Raji (cell line): Measurements from ENCODE around the gene ASB10.

ENCODE experiments used
- POLR2A ChIP-seq: IDR thresholded peaks from 2 replicates; pipeline ENCODE4 v1.6.1; 2011; ENCODE audit warnings: low read depth, low read length, control low read depth; ENCODE audit not compliant: insufficient read depth

ASB10 gene

GRCh38 chr7:151179946-151180345 is 7.1 kb downstream of the ASB10 start:
- TF ChIP-seq POLR2A, result no peak

DNA sequence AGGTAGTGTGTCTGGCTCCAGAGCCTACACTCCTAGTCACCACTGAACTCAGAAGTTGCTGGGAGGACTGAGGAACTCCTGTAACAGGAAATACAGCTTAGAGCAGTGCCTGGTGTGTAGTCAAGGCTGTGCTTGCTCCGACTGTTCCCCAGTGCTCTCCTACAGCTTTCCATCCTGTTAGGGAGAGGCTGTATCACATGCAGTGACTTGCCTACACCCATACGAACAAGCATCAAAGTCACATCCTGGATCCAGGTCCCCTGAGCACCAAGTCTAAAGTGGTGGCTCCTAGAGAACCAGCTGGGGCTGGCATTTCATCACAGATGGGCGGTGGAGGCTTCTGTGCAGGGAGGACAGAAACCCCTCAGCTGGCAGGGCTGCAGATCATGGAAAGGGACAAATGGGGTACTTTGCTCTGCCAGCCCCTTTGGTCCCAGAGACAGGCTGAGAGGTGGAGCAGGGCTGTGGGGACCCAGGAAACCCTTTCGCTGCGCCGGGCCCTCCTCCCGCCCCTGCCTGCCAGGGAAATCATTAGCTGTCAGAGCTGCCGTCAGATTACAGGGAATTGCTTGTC is 7.7 kb downstream of the ASB10 start:
- TF ChIP-seq POLR2A, result no peak

DNA sequence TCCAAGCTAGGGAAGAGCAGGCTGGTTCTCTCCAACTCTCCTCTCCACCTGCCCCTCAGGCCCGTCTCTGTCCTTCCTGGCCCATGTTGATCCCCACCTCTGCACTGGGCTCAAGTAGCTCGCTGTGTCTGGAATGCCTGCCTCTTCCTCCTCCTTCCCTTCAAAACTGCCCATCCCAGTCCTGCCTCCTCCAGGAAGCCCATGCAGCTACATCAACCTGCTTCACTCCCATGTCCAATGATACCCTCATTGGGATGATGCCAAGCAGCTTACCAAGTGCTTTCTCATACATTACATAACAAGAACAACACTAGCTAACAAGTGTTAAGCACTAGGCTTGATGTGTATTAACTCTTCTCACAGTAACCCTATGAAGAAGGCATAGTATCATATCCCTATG is 8.2 kb downstream of the ASB10 start:
- no peak for TF ChIP-seq POLR2A

DNA sequence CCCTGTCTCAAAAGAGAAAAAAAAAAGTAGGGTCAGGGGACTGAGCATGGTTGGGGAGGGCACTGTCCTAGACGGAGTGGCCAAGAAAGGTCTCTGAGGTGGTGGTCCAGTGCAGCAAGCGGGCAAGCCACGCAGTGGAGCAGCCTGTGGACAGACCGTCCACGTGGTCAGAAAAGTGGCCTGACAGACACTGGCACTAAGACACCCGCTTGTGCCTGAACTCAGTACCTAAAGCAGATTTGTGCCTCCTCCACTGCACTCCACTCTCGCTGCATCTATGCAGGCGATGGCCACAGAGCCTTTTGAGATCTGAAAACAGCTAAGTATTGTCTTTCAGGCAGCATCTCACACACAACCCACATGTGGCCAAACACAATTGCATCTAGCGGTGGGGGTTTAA is 8.8 kb downstream of the ASB10 start:
- TF ChIP-seq POLR2A, result no peak

DNA sequence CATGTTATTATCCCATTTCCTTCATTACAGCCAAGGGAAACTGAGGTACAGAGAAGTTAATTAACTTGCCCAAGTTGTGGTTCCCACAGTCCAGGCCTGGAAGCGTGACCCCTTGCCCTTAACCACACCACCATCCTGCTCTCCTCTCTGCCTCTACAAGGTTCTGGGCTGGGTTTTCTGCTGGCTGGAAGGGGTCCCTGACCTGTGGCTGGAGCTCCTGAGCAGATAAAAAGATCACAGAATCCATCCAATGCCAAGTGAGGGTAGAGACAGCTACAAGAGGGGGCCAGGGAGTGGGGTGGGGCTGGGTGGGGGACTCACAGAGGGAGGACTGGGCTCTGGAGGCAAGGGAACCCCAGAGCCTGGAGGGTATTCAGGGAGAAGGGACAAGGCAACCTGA is 9.7 kb downstream of the ASB10 start:
- no peak for TF ChIP-seq POLR2A

DNA sequence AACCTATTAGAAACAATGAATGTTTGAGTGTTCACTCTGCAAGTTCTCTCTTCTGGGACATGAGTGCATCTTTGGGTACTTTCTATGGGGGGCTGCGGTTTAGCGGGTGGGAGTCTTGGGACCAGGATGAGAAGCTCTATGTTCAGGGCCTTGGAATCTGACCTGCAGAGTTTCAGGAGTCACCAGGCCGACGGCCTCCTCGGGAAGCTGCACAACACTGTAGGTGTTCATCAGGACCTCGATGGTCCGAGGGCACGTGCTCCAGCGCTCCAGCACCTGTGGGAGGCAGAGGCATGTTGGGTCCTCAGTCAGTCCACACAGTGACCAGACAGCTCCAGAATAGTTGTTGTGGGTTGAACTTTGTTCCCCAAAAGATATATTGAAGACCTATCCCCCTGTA is 10.6 kb downstream of the ASB10 start:
- no peak for TF ChIP-seq POLR2A

DNA sequence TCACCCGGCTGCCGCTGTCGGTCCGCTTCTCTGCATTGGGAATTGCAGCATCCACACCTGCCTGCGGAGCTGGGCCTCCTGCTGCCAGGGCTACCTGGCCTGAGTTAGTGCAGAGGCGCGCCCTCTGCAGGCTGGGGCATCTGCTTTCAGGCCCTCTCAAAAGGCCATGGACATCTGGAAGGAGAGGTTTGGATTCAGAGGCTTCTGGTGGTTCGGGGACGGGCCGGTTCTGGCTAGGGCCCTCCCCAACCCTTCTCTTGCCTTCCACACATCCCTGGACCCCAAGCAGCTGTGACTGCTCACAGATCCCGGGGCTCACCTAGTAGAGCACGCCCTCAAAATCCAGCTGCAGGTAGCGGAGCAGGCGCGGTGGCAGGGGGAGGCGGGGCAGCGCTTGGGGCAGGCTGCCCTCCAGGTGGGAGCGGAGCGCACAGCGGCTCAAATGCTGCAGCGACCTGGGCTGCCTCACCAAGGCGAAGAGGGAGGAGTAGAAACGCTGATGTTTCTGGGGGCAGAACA is 11.2 kb downstream of the ASB10 start:
- no peak for TF ChIP-seq POLR2A

DNA sequence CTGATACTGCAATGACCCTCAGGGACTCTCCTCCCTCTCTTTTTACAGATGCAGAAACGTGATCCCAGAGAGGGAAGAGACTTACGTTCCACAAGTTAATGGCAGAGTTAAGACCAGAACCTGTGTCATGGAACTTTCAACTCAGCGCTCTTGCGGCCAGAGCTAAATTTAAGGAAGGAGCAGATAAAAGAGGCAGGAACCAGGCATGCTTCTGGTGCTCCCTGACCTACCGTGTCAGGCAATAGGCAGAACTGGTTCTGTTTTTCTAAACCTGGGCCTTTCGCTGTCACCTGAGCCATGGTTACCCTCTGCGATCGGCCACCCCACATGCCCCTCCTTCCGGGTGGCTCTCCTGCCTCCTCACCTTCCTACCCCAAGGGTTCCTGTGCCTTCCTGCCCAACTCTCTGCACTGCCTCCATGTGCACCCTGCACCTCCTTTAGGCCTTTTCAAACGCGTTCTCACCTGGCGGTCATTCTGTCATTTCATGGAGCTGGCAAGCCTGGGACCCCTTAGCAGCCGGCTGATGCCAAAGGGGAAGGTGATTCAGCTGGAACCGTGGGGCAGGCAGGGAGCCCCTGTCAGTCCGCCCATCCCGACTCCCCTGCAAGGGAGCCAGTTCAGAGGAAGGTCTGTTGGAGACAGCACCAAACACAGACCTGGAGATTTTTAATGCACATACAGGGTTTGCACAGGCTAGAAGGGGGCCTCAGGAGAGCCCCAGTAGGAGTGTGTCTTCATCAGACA is 11.8 kb downstream of the ASB10 start:
- TF ChIP-seq POLR2A, result no peak

DNA sequence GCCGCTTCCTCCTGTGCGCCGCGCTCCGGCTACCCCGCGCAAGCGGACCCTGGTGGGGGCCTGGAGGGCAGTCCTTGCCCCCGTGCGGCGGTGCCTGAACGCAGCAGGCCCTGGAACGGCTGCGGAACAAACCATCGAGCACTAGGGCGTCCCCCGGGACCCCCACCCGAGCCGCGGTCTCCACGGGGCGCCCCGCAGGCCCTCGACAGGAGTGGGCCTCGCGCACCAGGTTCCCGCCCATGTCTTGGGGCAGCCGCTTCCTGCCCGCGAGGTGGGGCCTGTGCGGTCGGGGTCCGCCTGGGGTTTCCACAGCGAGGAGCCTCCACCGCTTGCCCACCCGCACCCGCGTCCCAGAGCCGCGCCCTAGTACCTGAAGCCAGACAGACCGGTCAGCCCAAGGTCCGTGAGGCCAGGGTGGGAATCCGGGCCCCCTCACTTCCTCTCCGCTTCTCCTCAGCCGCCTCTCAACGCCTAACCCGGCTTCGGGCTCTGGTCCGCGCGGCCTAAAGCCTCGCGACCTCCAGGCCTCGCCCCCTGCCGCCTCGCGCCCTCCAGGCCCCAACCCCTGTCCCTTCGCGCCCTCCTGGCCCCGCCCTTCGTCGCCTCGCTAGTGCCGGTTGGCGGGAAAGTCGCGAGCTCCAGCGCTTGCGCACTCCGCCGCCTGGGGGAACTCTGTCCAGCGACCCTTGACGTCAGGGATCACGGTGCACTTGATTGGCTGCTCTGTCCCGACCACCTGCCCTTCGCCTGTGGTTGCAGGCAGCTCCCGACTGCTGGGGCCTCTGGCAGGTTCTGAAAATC is 12.6 kb downstream of the ASB10 start:
- TF ChIP-seq POLR2A, result no peak

DNA sequence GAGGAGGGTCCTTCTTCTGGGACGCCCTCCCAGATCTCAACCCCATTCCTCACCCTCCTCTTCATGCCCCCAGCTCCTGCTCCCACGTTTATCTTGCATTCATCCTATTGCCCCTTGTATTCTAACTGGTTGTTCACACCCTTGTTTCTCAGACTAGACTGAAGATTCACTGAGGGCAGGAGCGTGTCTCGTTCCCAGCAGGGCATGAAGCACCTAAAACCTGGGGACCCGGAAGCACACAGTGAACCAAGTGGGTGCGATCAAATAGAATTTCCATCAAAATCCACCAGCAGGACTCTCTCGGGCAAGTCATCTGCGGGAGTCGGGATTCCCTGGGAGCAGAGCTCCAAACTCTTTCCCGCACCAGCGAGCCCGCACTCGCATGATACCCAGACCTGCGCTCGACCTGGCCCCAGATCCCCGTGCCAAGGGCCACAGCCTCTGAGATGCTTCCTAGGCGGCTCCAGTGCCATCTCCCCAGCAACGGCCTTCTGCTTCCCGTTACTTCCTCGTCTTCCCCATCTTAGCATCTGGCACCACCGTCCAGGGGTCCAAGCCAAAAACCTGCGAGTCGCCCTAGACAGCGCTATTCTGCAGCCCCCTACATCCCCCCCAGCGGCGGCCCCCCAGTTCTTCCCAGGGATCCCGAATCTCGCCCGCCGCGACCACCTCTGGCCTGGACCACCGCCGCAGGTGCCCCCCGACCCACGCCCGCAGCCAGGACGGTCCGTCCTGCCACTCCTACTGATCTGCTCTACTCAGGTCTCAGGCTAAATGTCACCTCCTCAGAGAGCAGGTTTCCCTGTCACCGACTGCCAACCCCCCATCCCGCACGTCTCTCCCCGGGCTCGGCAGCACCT is 13.4 kb downstream of the ASB10 start:
- no peak for TF ChIP-seq POLR2A

GRCh38 chr7:151172273-151173141 is 14.5 kb downstream of the ASB10 start:
- TF ChIP-seq POLR2A, result no peak

DNA sequence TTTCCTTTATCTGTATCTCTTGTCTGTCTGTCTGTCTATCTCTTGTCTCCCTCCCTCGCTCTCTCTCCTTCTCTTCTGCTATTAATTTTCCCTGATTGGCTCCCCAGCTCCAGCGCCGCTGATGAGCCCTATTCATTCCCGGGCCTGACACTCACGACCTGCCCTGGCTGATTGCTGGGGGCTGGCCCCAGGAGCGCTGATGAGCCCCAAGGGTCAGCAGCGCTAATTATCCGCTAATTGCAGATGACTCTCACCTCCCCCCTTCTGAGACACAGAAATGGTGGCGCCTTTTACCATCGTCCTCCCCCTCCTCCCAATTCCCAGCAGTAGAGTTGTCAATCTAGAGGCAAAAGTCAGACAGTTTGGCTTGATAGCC is 18.3 kb downstream of the ASB10 start:
- no peak for TF ChIP-seq POLR2A

DNA sequence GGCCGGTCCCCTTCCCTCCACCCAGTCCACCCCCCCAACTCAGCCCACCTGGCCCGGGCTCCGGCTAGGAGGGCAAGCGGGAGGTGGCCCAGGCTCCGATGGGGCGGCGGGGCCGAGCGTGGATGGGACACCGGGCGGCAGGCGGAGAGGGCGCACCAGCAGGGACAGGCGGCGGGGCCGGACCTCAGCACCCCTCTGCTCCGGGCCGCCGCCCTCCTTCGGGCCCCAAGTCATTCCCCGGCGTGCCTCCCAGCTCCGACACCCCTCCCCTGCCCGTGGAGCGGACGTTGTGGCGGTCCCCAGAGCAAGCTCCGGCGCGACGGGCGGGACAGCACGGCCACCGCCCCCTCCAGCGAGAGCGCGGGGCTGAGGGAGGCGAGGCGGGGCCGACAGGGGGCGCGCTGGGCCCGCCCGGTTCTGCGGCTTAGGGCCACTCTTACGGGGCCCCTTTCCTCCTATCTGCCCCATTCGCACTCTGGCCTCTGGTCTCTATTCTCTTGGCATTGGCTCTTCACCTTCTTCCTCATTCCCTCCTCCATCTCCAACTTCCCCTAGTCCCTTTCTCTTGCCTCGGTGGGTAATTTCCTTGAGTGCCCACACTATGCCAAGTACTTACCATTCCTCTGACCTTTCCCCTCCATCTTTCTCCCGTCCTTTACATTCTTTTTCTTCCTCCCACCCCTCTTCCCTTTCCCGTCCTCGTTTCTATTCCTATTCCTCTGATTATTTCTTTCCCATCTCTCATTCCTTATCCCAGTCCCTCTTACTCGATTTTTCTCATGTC is 18.9 kb downstream of the ASB10 start:
- no peak for TF ChIP-seq POLR2A
